Colonic mucosa (tissue), 4 donors: ENCODE data around the gene PLAC9. TPM values are rescaled to one million over a fixed set of nuclear protein-coding genes. Genes with fewer than 3 reads are reported as not detected.
A peak's percentile ranks its signal among the peaks of the same experiment; 100 is the strongest.

Source experiments
- DNase-seq: peaks from one replicate; pipeline ENCODE4 v3.0.0-alpha.2; 2020
- H3K27ac ChIP-seq: fragments of 200-600 bp; one replicate; pipeline ENCODE4 v1.8.0; 2021
- H3K27me3 ChIP-seq: fragments of 200-600 bp; one replicate; pipeline ENCODE4 v1.8.0; 2021
- H3K36me3 ChIP-seq: fragments of 200-600 bp; one replicate; pipeline ENCODE4 v1.8.0; 2021
- H3K4me1 ChIP-seq: fragments of 200-600 bp; one replicate; pipeline ENCODE4 v1.8.0; 2021; ENCODE audit warnings: mild to moderate bottlenecking
- H3K4me3 ChIP-seq: fragments of 200-600 bp; one replicate; pipeline ENCODE4 v1.8.0; 2021
- H3K9ac ChIP-seq, 2 donors: one replicate each; pipeline ENCODE4 v1.7.0; 2013; ENCODE audit warnings: control low read depth in 2 of 2, low read depth in 2 of 2, low read length in 2 of 2
- H3K9me3 ChIP-seq: fragments of 200-600 bp; one replicate; pipeline ENCODE4 v1.8.0; 2021
- CTCF ChIP-seq: fragments of 200-600 bp; IDR thresholded peaks from one replicate; pipeline ENCODE4 v1.8.0; 2022; ENCODE audit warnings: antibody characterized with exemption, mild to moderate bottlenecking
- intact Hi-C: fragments of 100-400 bp; cut with DNase I; formaldehyde crosslinking; loops from one replicate; pipeline ENCODE4 v1.14.1; 2022
- total RNA-seq, 2 donors: library from RNA; stranded (reverse); fragmentation: NEBNext Ultra II Directional in 1 of 2; extraction: Animal tissue kit (Norgen Biotek cat#: 25700) in 1 of 2; gene quantifications; one replicate each; pipeline ENCODE4 v1.2.1, GENCODE V29; 2021
- donor health status: healthy.
- donor health status: DM: no; HTN: no; CAD: no.
- donor health status: DM: no; HTN: no; CAD: no.

The PLAC9 gene
- total RNA-seq, 2 donors from 2014 or later, result 3.9 to 6.0 TPM

- intact Hi-C loops, result no loop called here
Observed at GRCh38 chr10:80187060-80187459, 54.5 kb downstream of the PLAC9 start.

DNA sequence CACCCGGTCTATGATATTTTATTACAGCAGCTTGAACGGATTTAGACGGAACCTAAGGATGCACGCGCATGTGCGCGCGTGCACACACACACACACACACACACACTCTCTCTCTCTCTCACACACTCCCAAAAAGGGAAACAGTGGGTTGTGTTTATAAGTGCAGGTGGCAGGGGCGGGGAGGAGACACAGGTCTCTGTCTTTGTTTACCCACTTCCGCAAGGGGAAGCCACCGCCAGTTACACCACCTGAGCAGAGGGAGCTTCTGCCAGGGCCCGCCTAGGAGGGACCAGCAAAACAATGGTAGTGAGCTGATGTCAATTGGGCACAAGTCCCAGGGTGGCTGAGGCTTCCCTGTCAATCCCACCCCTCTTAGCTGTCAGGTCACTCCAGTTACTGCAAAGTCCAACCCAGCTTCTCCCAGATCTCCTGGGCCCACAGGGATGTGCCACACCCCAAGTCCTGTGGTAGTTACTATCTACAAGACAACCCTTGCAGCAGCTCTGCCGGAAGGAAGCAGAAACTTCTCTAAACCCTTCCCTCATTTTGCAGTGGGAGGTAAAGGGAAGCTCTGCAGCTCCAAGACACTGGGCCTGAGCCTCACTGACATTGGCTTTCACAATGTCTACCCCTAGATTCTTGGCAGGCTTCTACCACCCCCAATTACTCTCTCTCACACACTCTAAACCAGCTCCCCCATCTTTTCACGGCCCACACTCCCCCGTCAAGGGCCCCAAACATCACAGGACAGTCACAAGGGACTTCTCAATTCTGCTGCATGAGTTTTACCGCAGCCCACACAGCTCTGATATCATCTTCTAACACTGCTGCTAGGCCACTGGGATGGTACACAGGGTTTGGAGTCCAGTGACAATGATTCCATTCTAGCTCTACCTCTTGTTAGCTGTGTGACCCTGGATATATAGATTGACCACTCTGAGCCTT lies 55.2 kb downstream of the PLAC9 start:
- H3K27me3 ChIP-seq, result no peaks in the 10 kb centered on the region
- H3K9ac ChIP-seq, result peak overlapping the region in 1 of 2 donors; percentile 62
- H3K4me3 ChIP-seq, result no peak overlapping the region
- no peaks in the 10 kb centered on the region for H3K36me3 ChIP-seq
- intact Hi-C loops, result no loop called here
- peak; percentile 79 for DNase-seq
- peak overlapping the region; percentile 80 for H3K27ac ChIP-seq
- H3K9me3 ChIP-seq, result no peaks in the 10 kb centered on the region
- TF ChIP-seq CTCF, result no peak
- peaks cover 18% of the 10 kb centered on the region for H3K4me1 ChIP-seq

More at GRCh38 chr10:80187060-80187459, 54.5 kb downstream of the PLAC9 start:
- no peak for TF ChIP-seq CTCF
- H3K4me1 ChIP-seq, result peaks cover 18% of the 10 kb centered on the region
- H3K27ac ChIP-seq, result peak overlapping the region; percentile 80
- H3K9me3 ChIP-seq, result no peaks in the 10 kb centered on the region
- peak; percentile 53 for DNase-seq
- H3K36me3 ChIP-seq, result no peaks in the 10 kb centered on the region
- no peaks in the 10 kb centered on the region for H3K27me3 ChIP-seq
- peak overlapping the region in 1 of 2 donors; percentile 62 for H3K9ac ChIP-seq
- no peak overlapping the region for H3K4me3 ChIP-seq

- Histone ChIP-seq H3K27ac (peak overlapping the region; percentile 80), H3K36me3 (no peaks in the 10 kb centered on the region), H3K27me3 (no peaks in the 10 kb centered on the region), H3K9me3 (no peaks in the 10 kb centered on the region), H3K4me1 (peaks cover 25% of the 10 kb centered on the region), H3K4me3 (no peak overlapping the region), H3K9ac (peak overlapping the region in 1 of 2 donors; percentile 28)
- DNase-seq, result no peak
- intact Hi-C loops, result no loop called here
- TF ChIP-seq CTCF, result no peak
Observed at GRCh38 chr10:80188713-80189112, 56.2 kb downstream of the PLAC9 start.

- no peak for TF ChIP-seq CTCF
- DNase-seq, result peak; percentile 92
- Histone ChIP-seq H3K9ac (peak overlapping the region in 1 of 2 donors; percentile 78), H3K9me3 (no peaks in the 10 kb centered on the region), H3K36me3 (no peaks in the 10 kb centered on the region), H3K4me1 (peaks cover 40% of the 10 kb centered on the region), H3K27ac (peak overlapping the region; percentile 73), H3K27me3 (no peaks in the 10 kb centered on the region), H3K4me3 (no peak overlapping the region)
- intact Hi-C loops, result no loop called here
Observed at GRCh38 chr10:80191589-80192270, 59.2 kb downstream of the PLAC9 start.

DNA sequence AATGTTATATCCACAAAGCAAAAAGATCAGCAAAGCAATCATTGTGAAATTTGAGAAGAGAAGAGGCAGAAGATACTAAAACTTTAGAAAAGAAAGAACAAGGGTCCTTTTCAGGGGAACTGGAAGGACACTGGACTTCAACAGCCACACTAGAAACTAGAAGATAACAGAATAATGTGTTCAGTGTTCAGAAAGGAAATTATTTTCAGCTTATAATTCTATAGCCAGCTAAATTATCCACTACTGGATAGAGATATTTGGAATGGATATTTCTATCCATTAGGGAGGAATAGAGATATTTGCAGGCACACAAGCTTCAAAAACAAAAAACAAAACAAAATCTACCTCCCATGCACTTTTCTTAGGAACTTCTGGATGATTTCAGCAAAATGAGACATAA lies 60.0 kb downstream of the PLAC9 start:
- no peak for TF ChIP-seq CTCF
- Histone ChIP-seq H3K9ac (peak overlapping the region in 1 of 2 donors; percentile 78), H3K4me3 (no peak overlapping the region), H3K27me3 (no peaks in the 10 kb centered on the region), H3K9me3 (no peaks in the 10 kb centered on the region), H3K36me3 (no peaks in the 10 kb centered on the region), H3K4me1 (peaks cover 37% of the 10 kb centered on the region), H3K27ac (peak overlapping the region; percentile 73)
- intact Hi-C loops, result no loop called here
- DNase-seq, result no peak
